H9 (cell line): ENCODE results near the gene FARP1. TPM values are rescaled to one million over a fixed set of nuclear protein-coding genes. Genes with fewer than 3 reads are reported as not detected.

Source experiments
- DNase-seq: peaks from one replicate; pipeline ENCODE4 v3.0.0-alpha.2; 2017
- H2AFZ ChIP-seq: one replicate; pipeline ENCODE4 v1.6.1; 2013; ENCODE audit warnings: mild to moderate bottlenecking, low read length, control low read depth, moderate library complexity
- H2AK5ac ChIP-seq: 2 replicates; pipeline ENCODE4 v1.6.1; 2013; ENCODE audit warnings: low read length, control low read depth, mixed read lengths; ENCODE audit not compliant: insufficient read length
- H2BK120ac ChIP-seq: one replicate; pipeline ENCODE4 v1.6.1; 2013; ENCODE audit warnings: low read depth, mild to moderate bottlenecking, low read length, control low read depth, inconsistent platforms; ENCODE audit not compliant: poor library complexity, severe bottlenecking
- H2BK12ac ChIP-seq: 2 replicates; pipeline ENCODE4 v1.6.1; 2013; ENCODE audit warnings: low read length, control low read depth, mixed read lengths, low read depth; ENCODE audit not compliant: insufficient read length
- H2BK15ac ChIP-seq: 2 replicates; pipeline ENCODE4 v1.6.1; 2013; ENCODE audit warnings: low read depth, low read length, control low read depth
- H2BK20ac ChIP-seq: one replicate; pipeline ENCODE4 v1.6.1; 2013; ENCODE audit warnings: low read depth, mild to moderate bottlenecking, low read length, control low read depth, inconsistent platforms; ENCODE audit not compliant: poor library complexity, severe bottlenecking
- H2BK5ac ChIP-seq: 2 replicates; pipeline ENCODE4 v1.6.1; 2013; ENCODE audit warnings: low read length, control low read depth, mixed read lengths; ENCODE audit not compliant: insufficient read length
- H3K14ac ChIP-seq: 2 replicates; pipeline ENCODE4 v1.6.1; 2013; ENCODE audit warnings: low read length, control low read depth; ENCODE audit not compliant: insufficient read depth
- H3K18ac ChIP-seq: 2 replicates; pipeline ENCODE4 v1.6.1; 2013; ENCODE audit warnings: low read depth, mild to moderate bottlenecking, mixed read lengths, low read length, control low read depth; ENCODE audit not compliant: insufficient read length
- H3K23ac ChIP-seq: 2 replicates; pipeline ENCODE4 v1.6.1; 2013; ENCODE audit warnings: low read length, control low read depth, mixed read lengths, low read depth; ENCODE audit not compliant: insufficient read length
- H3K23me2 ChIP-seq: 2 replicates; pipeline ENCODE4 v1.6.1; 2013; ENCODE audit warnings: low read depth, mild to moderate bottlenecking, mixed read lengths, low read length, control low read depth; ENCODE audit not compliant: insufficient read length, poor library complexity, severe bottlenecking
- H3K27ac ChIP-seq: 2 replicates; pipeline ENCODE4 v1.5.1; 2013; ENCODE audit warnings: low read length, control low read depth, mixed read lengths, low read depth; ENCODE audit not compliant: insufficient read length
- H3K27me3 ChIP-seq: 2 replicates; pipeline ENCODE4 v1.6.1; 2013; ENCODE audit warnings: low read length, control low read depth, inconsistent platforms; ENCODE audit not compliant: insufficient read depth
- H3K4ac ChIP-seq: 2 replicates; pipeline ENCODE4 v1.6.1; 2013; ENCODE audit warnings: low read depth, mild to moderate bottlenecking, control low read depth, inconsistent platforms, low read length, moderate library complexity
- H3K4me1 ChIP-seq: 2 replicates; pipeline ENCODE4 v1.6.1; 2013; ENCODE audit warnings: low read length, control low read depth, inconsistent platforms; ENCODE audit not compliant: insufficient read depth
- H3K4me2 ChIP-seq: 2 replicates; pipeline ENCODE4 v1.6.1; 2013; ENCODE audit warnings: low read length, control low read depth, mixed read lengths; ENCODE audit not compliant: insufficient read length, insufficient read depth
- H3K56ac ChIP-seq: 2 replicates; pipeline ENCODE4 v1.6.1; 2013; ENCODE audit warnings: low read depth, mild to moderate bottlenecking, mixed read lengths, low read length, control low read depth; ENCODE audit not compliant: insufficient read length
- H3K79me1 ChIP-seq: 2 replicates; pipeline ENCODE4 v1.6.1; 2013; ENCODE audit warnings: low read depth, mild to moderate bottlenecking, moderate library complexity, low read length, control low read depth, inconsistent platforms; ENCODE audit not compliant: insufficient read depth, poor library complexity, severe bottlenecking
- H3K79me2 ChIP-seq: 2 replicates; pipeline ENCODE4 v1.6.1; 2013; ENCODE audit warnings: low read length, control low read depth, inconsistent platforms; ENCODE audit not compliant: insufficient read depth
- H3K9ac ChIP-seq: 2 replicates; pipeline ENCODE4 v1.6.1; 2013; ENCODE audit warnings: low read length, control low read depth, mixed read lengths; ENCODE audit not compliant: insufficient read length; ENCODE audit errors: extremely low read depth
- H3K9me3 ChIP-seq: one replicate; pipeline ENCODE4 v1.6.1; 2013; ENCODE audit warnings: low read depth, low read length, inconsistent platforms; ENCODE audit not compliant: control insufficient read depth
- H3T11ph ChIP-seq: one replicate; pipeline ENCODE4 v1.6.1; 2013; ENCODE audit warnings: mild to moderate bottlenecking, low read length, control low read depth, inconsistent platforms
- H4K20me1 ChIP-seq: one replicate; pipeline ENCODE4 v1.6.1; 2013; ENCODE audit not compliant: control insufficient read depth, insufficient read length, insufficient read depth
- H4K5ac ChIP-seq: 2 replicates; pipeline ENCODE4 v1.6.1; 2013; ENCODE audit warnings: low read depth, mild to moderate bottlenecking, mixed read lengths, low read length, control low read depth; ENCODE audit not compliant: insufficient read length
- H4K8ac ChIP-seq: replicated peaks from 2 replicates; pipeline ENCODE4 v1.6.1; 2013; ENCODE audit warnings: low read length, control low read depth, mixed read lengths, low read depth; ENCODE audit not compliant: insufficient read length
- H4K91ac ChIP-seq: 2 replicates; pipeline ENCODE4 v1.6.1; 2013; ENCODE audit warnings: low read depth, mild to moderate bottlenecking, moderate library complexity, mixed read lengths, low read length, control low read depth; ENCODE audit not compliant: insufficient read length
- H3K27ac Mint-ChIP-seq, 3 experiments: 2 replicates in 2 of 3; 3 replicates in 1 of 3; pipeline ENCODE4 v1.8.0; 2020 to 2021; ENCODE audit warnings: mixed read lengths in 3 of 3, mild to moderate bottlenecking in 1 of 3, moderate library complexity in 1 of 3
- H3K27me3 Mint-ChIP-seq: 2 replicates; pipeline ENCODE4 v1.8.0; 2021; ENCODE audit warnings: low read depth, mild to moderate bottlenecking, moderate library complexity, mixed read lengths
- H3K36me3 Mint-ChIP-seq, 3 experiments: 2 replicates in 2 of 3; 3 replicates in 1 of 3; pipeline ENCODE4 v1.8.0; 2020 to 2021; ENCODE audit warnings: low read depth in 3 of 3, mixed read lengths in 3 of 3; ENCODE audit not compliant: insufficient read depth in 1 of 3
- H3K4me1 Mint-ChIP-seq, 2 experiments: 2 replicates each; pipeline ENCODE4 v1.8.0; 2020; ENCODE audit warnings: mixed read lengths in 2 of 2
- H3K4me3 Mint-ChIP-seq, 2 experiments: 2 replicates in 1 of 2; 3 replicates in 1 of 2; pipeline ENCODE4 v1.8.0; 2020 to 2021; ENCODE audit warnings: mild to moderate bottlenecking in 2 of 2, mixed read lengths in 2 of 2, moderate library complexity in 1 of 2
- H3K9me3 Mint-ChIP-seq, 2 experiments: 2 replicates in 1 of 2; 3 replicates in 1 of 2; pipeline ENCODE4 v1.8.0; 2020; ENCODE audit warnings: mild to moderate bottlenecking in 2 of 2, mixed read lengths in 2 of 2, moderate library complexity in 1 of 2
- WGBS: extraction: QIAGEN DNeasy Blood & Tissue Kit; methylation state at CpG from one replicate; pipeline ENCODE4 v1.1.7; 2013; ENCODE audit warnings: missing lambda C conversion rate, low lambda C conversion rate, mixed read lengths; ENCODE audit not compliant: insufficient read length; ENCODE audit errors: extremely low coverage; 5-methylcytosine and 5-hydroxymethylcytosine counted together
- total RNA-seq: library from RNA; stranded (reverse); gene quantifications from 2 replicates; pipeline ENCODE4 v1.2.1, GENCODE V29; 2021
- TF ChIP-seq, protein P1 (sequence below): fragments of 200-600 bp; sonication (generic); conservative IDR thresholded peaks from 3 replicates; pipeline ENCODE4 v1.8.0; 2021; ENCODE audit warnings: antibody characterized with exemption, mild to moderate bottlenecking

The FARP1 gene
- total RNA-seq, 1 experiment from 2014 or later: 95.9 TPM

DNA sequence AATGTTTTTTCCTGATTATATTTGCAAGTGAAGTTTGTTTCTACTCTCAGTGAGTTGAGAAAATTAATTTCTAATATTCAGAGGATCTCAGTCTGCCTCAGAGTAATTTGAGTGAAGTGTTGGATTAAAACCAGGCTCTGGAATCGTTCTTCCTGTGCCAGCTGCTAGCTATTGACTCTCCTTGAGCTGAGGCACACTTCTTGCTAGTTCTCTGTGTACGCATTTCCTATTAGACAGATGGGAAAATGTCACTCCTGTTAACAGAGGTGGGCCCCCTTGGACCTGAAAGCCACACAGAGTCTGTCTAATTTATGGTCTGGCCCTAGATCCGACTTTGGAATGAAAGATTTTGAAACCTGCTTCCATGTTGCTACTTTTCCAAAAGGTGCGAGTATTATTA is 141.8 kb downstream of the FARP1 start:
- WGBS: no CpG with 5 or more reads among the region's 4 CpGs
- no peaks in the 10 kb centered on the region; the same call in 1 of the 2 replicates for H3K79me2 ChIP-seq
- TF ChIP-seq, protein P1, sequence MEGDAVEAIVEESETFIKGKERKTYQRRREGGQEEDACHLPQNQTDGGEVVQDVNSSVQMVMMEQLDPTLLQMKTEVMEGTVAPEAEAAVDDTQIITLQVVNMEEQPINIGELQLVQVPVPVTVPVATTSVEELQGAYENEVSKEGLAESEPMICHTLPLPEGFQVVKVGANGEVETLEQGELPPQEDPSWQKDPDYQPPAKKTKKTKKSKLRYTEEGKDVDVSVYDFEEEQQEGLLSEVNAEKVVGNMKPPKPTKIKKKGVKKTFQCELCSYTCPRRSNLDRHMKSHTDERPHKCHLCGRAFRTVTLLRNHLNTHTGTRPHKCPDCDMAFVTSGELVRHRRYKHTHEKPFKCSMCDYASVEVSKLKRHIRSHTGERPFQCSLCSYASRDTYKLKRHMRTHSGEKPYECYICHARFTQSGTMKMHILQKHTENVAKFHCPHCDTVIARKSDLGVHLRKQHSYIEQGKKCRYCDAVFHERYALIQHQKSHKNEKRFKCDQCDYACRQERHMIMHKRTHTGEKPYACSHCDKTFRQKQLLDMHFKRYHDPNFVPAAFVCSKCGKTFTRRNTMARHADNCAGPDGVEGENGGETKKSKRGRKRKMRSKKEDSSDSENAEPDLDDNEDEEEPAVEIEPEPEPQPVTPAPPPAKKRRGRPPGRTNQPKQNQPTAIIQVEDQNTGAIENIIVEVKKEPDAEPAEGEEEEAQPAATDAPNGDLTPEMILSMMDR: no peak
- H3K4ac ChIP-seq: no peak overlapping the region
- H2BK120ac ChIP-seq: no peak overlapping the region
- no peak overlapping the region for H3K56ac ChIP-seq
- H3K9me3 ChIP-seq: no peaks in the 10 kb centered on the region
- H3K23me2 ChIP-seq: no peaks in the 10 kb centered on the region
- no peak overlapping the region for H4K8ac ChIP-seq
- no peak overlapping the region for H3T11ph ChIP-seq
- H3K9ac ChIP-seq: no peak overlapping the region
- H3K9me3 Mint-ChIP-seq: no peaks in the 10 kb centered on the region
- H3K79me1 ChIP-seq: peaks cover 5% of the 10 kb centered on the region
- no peak overlapping the region for H3K23ac ChIP-seq
- H2BK5ac ChIP-seq: no peak overlapping the region
- H3K27ac Mint-ChIP-seq: no peak overlapping the region
- no peak overlapping the region for H4K5ac ChIP-seq
- no peaks in the 10 kb centered on the region for H3K36me3 Mint-ChIP-seq
- H4K20me1 ChIP-seq: no peaks in the 10 kb centered on the region
- H3K18ac ChIP-seq: no peak overlapping the region
- DNase-seq: no peak
- no peak overlapping the region for H2AFZ ChIP-seq
- no peak overlapping the region for H3K27ac ChIP-seq
- no peaks in the 10 kb centered on the region for H3K27me3 ChIP-seq
- no peak overlapping the region for H2BK12ac ChIP-seq
- peaks cover 8% of the 10 kb centered on the region; the same call in 1 of the 2 replicates for H3K4me1 ChIP-seq
- no peak overlapping the region for H3K4me2 ChIP-seq
- no peak overlapping the region for H2AK5ac ChIP-seq
- no peaks in the 10 kb centered on the region for H3K27me3 Mint-ChIP-seq
- H4K91ac ChIP-seq: no peak overlapping the region
- H3K4me3 Mint-ChIP-seq: no peak overlapping the region
- H3K14ac ChIP-seq: no peak overlapping the region
- no peak overlapping the region for H2BK20ac ChIP-seq
- H2BK15ac ChIP-seq: no peak overlapping the region
- peaks cover 10% of the 10 kb centered on the region in 2 experiments for H3K4me1 Mint-ChIP-seq
